Calu3 (cell line): ENCODE data around the gene CPLX1. TPM values are rescaled to one million over a fixed set of nuclear protein-coding genes. Genes with fewer than 3 reads are reported as not detected.

Experiments used
- BruUV-seq: library from RNA; stranded (reverse); fragments of 400-500 nt; replicated peaks from 2 replicates; lab custom pipeline; 2021; lab: Mats Ljungman, UMichigan
- CTCF ChIA-PET: fragments of 300-600 bp; sonication (Branson Sonifier 250); formaldehyde crosslinking; loops from one replicate; lab custom pipeline; 2022; ENCODE audit warnings: antibody characterized with exemption; lab: Charles Lee
- DNase-seq: peaks from one replicate; pipeline ENCODE4 v3.0.0; 2022
- H3K27ac Mint-ChIP-seq: one replicate; pipeline ENCODE4 v1.8.0; 2022; ENCODE audit warnings: mixed read lengths; ENCODE audit not compliant: unreplicated experiment
- H3K27me3 Mint-ChIP-seq: one replicate; pipeline ENCODE4 v1.8.0; 2022; ENCODE audit warnings: mixed read lengths; ENCODE audit not compliant: unreplicated experiment
- H3K36me3 Mint-ChIP-seq: one replicate; pipeline ENCODE4 v1.8.0; 2022; ENCODE audit warnings: mild to moderate bottlenecking, moderate library complexity, mixed read lengths; ENCODE audit not compliant: insufficient read depth, unreplicated experiment
- H3K4me1 Mint-ChIP-seq: one replicate; pipeline ENCODE4 v1.8.0; 2022; ENCODE audit warnings: mild to moderate bottlenecking, low read depth, mixed read lengths; ENCODE audit not compliant: unreplicated experiment
- H3K4me3 Mint-ChIP-seq: one replicate; pipeline ENCODE4 v1.8.0; 2022; ENCODE audit warnings: mild to moderate bottlenecking, low read depth, moderate library complexity, mixed read lengths; ENCODE audit not compliant: unreplicated experiment
- H3K9me3 Mint-ChIP-seq: one replicate; pipeline ENCODE4 v1.8.0; 2022; ENCODE audit warnings: low read depth, mixed read lengths; ENCODE audit not compliant: unreplicated experiment
- intact Hi-C: fragments of 100-400 bp; cut with micrococcal nuclease; formaldehyde crosslinking; loops from one replicate; pipeline ENCODE4 v1.10.0; 2022; ENCODE audit not compliant: unreplicated experiment
- total RNA-seq: library from RNA; stranded (reverse); gene quantifications from 2 replicates; pipeline ENCODE4 v1.2.3, GENCODE V29; 2022
- TF ChIP-seq, protein P1 (sequence below): fragments of 200-600 bp; IDR thresholded peaks from one replicate; pipeline ENCODE4 v1.8.0; 2022; ENCODE audit warnings: antibody characterized with exemption; ENCODE audit not compliant: unreplicated experiment

The CPLX1 gene
- total RNA-seq, 1 experiment from 2014 or later, result 0.42 TPM

GRCh38 chr4:867526-868250, 41.8 kb upstream of the CPLX1 start:
- no peak overlapping the region for H3K27ac Mint-ChIP-seq
- H3K9me3 Mint-ChIP-seq, result no peaks in the 10 kb centered on the region
- peaks cover 19% of the 10 kb centered on the region for H3K36me3 Mint-ChIP-seq
- no peaks in the 10 kb centered on the region for H3K4me1 Mint-ChIP-seq
- CTCF ChIA-PET, result no interaction called here
- DNase-seq, result no peak
- H3K4me3 Mint-ChIP-seq, result no peak overlapping the region
- intact Hi-C loops, result loop anchor here (2.0 kb wide), 1 partner anchor 21 kb away; no protein-coding TSS in a partner anchor
- TF ChIP-seq, protein P1, sequence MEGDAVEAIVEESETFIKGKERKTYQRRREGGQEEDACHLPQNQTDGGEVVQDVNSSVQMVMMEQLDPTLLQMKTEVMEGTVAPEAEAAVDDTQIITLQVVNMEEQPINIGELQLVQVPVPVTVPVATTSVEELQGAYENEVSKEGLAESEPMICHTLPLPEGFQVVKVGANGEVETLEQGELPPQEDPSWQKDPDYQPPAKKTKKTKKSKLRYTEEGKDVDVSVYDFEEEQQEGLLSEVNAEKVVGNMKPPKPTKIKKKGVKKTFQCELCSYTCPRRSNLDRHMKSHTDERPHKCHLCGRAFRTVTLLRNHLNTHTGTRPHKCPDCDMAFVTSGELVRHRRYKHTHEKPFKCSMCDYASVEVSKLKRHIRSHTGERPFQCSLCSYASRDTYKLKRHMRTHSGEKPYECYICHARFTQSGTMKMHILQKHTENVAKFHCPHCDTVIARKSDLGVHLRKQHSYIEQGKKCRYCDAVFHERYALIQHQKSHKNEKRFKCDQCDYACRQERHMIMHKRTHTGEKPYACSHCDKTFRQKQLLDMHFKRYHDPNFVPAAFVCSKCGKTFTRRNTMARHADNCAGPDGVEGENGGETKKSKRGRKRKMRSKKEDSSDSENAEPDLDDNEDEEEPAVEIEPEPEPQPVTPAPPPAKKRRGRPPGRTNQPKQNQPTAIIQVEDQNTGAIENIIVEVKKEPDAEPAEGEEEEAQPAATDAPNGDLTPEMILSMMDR, result no peak
- BruUV-seq, result no TSS peak
- H3K27me3 Mint-ChIP-seq, result no peaks in the 10 kb centered on the region

GRCh38 chr4:866761-867390, 40.9 kb upstream of the CPLX1 start:
- TF ChIP-seq, protein P1, result no peak
- no peak overlapping the region for H3K27ac Mint-ChIP-seq
- BruUV-seq, result no TSS peak
- H3K27me3 Mint-ChIP-seq, result no peaks in the 10 kb centered on the region
- intact Hi-C loops, result loop anchor here (2.0 kb wide), 1 partner anchor 22 kb away; no protein-coding TSS in a partner anchor
- H3K4me1 Mint-ChIP-seq, result no peaks in the 10 kb centered on the region
- no peaks in the 10 kb centered on the region for H3K9me3 Mint-ChIP-seq
- DNase-seq, result no peak
- peaks cover 16% of the 10 kb centered on the region for H3K36me3 Mint-ChIP-seq
- CTCF ChIA-PET, result interaction anchor here (0.5 kb wide), 1 partner anchor 75 kb away, joined by 3 read pairs; no protein-coding TSS in a partner anchor
- H3K4me3 Mint-ChIP-seq, result no peak overlapping the region

DNA sequence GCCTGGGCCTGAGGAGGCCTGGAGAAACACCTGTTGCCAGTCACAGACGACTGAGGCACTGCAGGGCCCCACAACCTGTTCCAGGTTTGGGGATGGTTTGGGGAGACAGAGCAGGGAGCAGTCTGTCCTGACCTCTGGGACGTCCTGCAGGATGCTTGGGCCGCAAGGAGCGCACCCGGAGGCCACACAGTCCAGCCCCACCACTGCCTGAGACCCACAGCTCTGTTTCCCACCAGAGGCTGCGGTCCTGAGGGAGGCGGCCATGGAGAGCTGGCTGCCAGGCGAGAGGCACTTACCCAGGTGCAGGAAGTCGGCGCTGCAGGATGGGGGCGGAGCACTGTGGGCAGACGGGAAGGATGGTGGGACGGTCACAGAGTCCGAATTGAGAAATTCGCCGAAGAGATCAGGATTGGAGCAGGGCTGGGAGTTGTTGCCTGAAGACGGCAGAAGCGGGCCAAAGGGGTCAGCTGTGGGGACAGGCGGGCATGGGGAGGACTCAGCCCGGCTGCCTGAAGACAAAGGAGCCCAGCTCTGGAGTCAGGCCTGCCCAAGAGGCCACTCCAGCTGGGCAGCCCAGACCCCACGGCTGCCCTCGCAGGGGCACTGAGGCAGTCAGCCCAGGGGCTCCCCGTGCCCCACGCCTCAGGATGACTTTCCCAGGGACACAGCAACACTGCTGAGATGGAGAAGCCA, 40.3 kb upstream of the CPLX1 start:
- Mint-ChIP-seq H3K36me3 (peaks cover 10% of the 10 kb centered on the region), H3K27ac (no peak overlapping the region), H3K9me3 (no peaks in the 10 kb centered on the region), H3K4me3 (no peak overlapping the region), H3K4me1 (no peaks in the 10 kb centered on the region), H3K27me3 (no peaks in the 10 kb centered on the region)
- intact Hi-C loops, result loop anchor here (2.0 kb wide), 1 partner anchor 23 kb away; no protein-coding TSS in a partner anchor
- CTCF ChIA-PET, result interaction anchor here (0.5 kb wide), 1 partner anchor 76 kb away, joined by 3 read pairs; no protein-coding TSS in a partner anchor
- no TSS peak for BruUV-seq
- TF ChIP-seq, protein P1, result no peak
- no peak for DNase-seq

- peaks cover 8% of the 10 kb centered on the region for H3K36me3 Mint-ChIP-seq
- no peaks in the 10 kb centered on the region for H3K9me3 Mint-ChIP-seq
- H3K4me3 Mint-ChIP-seq, result no peak overlapping the region
- no TSS peak for BruUV-seq
- H3K27ac Mint-ChIP-seq, result no peak overlapping the region
- H3K27me3 Mint-ChIP-seq, result no peaks in the 10 kb centered on the region
- TF ChIP-seq, protein P1, result no peak
- DNase-seq, result no peak
- CTCF ChIA-PET, result no interaction called here
- no peaks in the 10 kb centered on the region for H3K4me1 Mint-ChIP-seq
- intact Hi-C loops, result no loop called here
Observed at GRCh38 chr4:865572-865971, 39.6 kb upstream of the CPLX1 start.
